Gastroesophageal sphincter (tissue), 3 donors: Measurements from ENCODE around the gene PAPOLB.

Experiments used
- EP300 ChIP-seq: sonication (generic); formaldehyde crosslinking; IDR thresholded peaks from one replicate; pipeline ENCODE4 v1.6.1; 2017; ENCODE audit warnings: antibody characterized with exemption, mild to moderate bottlenecking
- POLR2A ChIP-seq, 2 donors: fragments of 450-650 bp; IDR thresholded peaks; one replicate each; pipeline ENCODE4 v1.6.1; 2017; ENCODE audit warnings: antibody characterized with exemption in 2 of 2, mild to moderate bottlenecking in 2 of 2, moderate library complexity in 1 of 2
- POLR2AphosphoS5 ChIP-seq: sonication (generic); formaldehyde crosslinking; IDR thresholded peaks from one replicate; pipeline ENCODE4 v1.6.1; 2017; ENCODE audit warnings: antibody characterized with exemption
- TF ChIP-seq, protein P1 (sequence below), 4 experiments: fragments of 200-600 bp in 2 of 4; fragments of 450-650 bp in 2 of 4; sonication (generic) in 1 of 4; IDR thresholded peaks; one replicate each; pipeline ENCODE4 v1.5.1; 2017 to 2019; ENCODE audit warnings: antibody characterized with exemption in 4 of 4, mild to moderate bottlenecking in 2 of 4, moderate library complexity in 2 of 4

DNA sequence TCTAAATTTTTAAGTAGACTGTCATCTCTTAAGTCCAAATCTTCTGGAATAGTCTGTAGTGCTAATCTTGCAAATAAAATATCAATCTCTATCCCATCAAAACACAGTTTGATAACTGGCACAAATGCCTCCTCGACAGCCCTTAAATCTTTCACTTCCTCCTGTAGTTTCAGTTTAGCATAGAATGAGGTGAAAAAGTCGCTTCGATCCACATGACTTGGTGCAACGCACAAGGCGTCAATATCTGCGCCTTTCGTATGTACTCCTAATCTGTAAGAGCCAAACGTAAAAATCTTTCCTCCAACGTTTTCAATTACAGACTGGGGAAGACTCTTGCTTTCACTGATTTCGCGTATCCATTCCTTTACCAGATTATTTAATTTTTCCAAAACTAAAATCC is 603 bp downstream of the PAPOLB start:
- TF ChIP-seq POLR2A (IDR thresholded peaks at IDR 0.05) (no peak), POLR2AphosphoS5 (no peak), EP300 (no peak)
- TF ChIP-seq, protein P1, sequence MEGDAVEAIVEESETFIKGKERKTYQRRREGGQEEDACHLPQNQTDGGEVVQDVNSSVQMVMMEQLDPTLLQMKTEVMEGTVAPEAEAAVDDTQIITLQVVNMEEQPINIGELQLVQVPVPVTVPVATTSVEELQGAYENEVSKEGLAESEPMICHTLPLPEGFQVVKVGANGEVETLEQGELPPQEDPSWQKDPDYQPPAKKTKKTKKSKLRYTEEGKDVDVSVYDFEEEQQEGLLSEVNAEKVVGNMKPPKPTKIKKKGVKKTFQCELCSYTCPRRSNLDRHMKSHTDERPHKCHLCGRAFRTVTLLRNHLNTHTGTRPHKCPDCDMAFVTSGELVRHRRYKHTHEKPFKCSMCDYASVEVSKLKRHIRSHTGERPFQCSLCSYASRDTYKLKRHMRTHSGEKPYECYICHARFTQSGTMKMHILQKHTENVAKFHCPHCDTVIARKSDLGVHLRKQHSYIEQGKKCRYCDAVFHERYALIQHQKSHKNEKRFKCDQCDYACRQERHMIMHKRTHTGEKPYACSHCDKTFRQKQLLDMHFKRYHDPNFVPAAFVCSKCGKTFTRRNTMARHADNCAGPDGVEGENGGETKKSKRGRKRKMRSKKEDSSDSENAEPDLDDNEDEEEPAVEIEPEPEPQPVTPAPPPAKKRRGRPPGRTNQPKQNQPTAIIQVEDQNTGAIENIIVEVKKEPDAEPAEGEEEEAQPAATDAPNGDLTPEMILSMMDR (IDR thresholded peaks at IDR 0.05), result no peak
